DMS114 treated with DMSO at 0.1 percent for 48 hours (cell line): Measurements from ENCODE around the gene THRAP3.
"Not testable (repeated sequence)": the region's sequence is repeated elsewhere in the genome, so short reads cannot be mapped to it uniquely, and the experiment has no call there.

Source experiments
- DNase-seq: peaks from one replicate; lab custom pipeline; 2025; ENCODE audit not compliant: unreplicated experiment; lab: John Stamatoyannopoulos, UW

The THRAP3 gene

GRCh38 chr1:36248250-36248894 lies 24.1 kb downstream of the THRAP3 start:
- DNase-seq, result no peak

GRCh38 chr1:36251794-36252481 lies 27.7 kb downstream of the THRAP3 start:
- DNase-seq, result no peak

GRCh38 chr1:36252482-36252824 lies 28.2 kb downstream of the THRAP3 start:
- not testable (repeated sequence) for DNase-seq

- DNase-seq, result no peak
Measured at GRCh38 chr1:36253161-36253862, 29.1 kb downstream of the THRAP3 start.

- no peak for DNase-seq
Measured at GRCh38 chr1:36256558-36257374, 32.5 kb downstream of the THRAP3 start.

GRCh38 chr1:36257375-36257767 lies 33.1 kb downstream of the THRAP3 start:
- DNase-seq, result no peak

GRCh38 chr1:36258960-36259344 lies 34.7 kb downstream of the THRAP3 start:
- DNase-seq, result no peak

- DNase-seq, result no peak
Measured at GRCh38 chr1:36268981-36269380, 44.7 kb downstream of the THRAP3 start.

- no peak for DNase-seq
Measured at GRCh38 chr1:36269408-36269838, 45.2 kb downstream of the THRAP3 start.

GRCh38 chr1:36273024-36273423 lies 48.8 kb downstream of the THRAP3 start:
- no peak for DNase-seq

- DNase-seq, result no peak
Measured at GRCh38 chr1:36274201-36274600, 50.0 kb downstream of the THRAP3 start.

GRCh38 chr1:36276688-36277087 lies 52.4 kb downstream of the THRAP3 start:
- no peak for DNase-seq

- no peak for DNase-seq
Measured at GRCh38 chr1:36279110-36279788, 55.0 kb downstream of the THRAP3 start.

GRCh38 chr1:36279789-36280296 lies 55.6 kb downstream of the THRAP3 start:
- no peak for DNase-seq

GRCh38 chr1:36284061-36284460 lies 59.8 kb downstream of the THRAP3 start:
- DNase-seq, result no peak

GRCh38 chr1:36284517-36284916 lies 60.3 kb downstream of the THRAP3 start:
- DNase-seq, result no peak

- DNase-seq, result peak; percentile 76
Measured at GRCh38 chr1:36285443-36286101, 61.3 kb downstream of the THRAP3 start.

- DNase-seq, result no peak
Measured at GRCh38 chr1:36286802-36287201, 62.6 kb downstream of the THRAP3 start.

GRCh38 chr1:36287595-36287994 lies 63.4 kb downstream of the THRAP3 start:
- DNase-seq, result no peak

GRCh38 chr1:36295390-36295789 lies 71.1 kb downstream of the THRAP3 start:
- DNase-seq, result no peak
